GM19023 (cell line): ENCODE measurements around the gene MAP7D3.
"Not testable (repeated sequence)": the region's sequence is repeated elsewhere in the genome, so short reads cannot be mapped to it uniquely, and the experiment has no call there.

Experiments
- ATAC-seq: cut with Tn5 transposase; IDR thresholded peaks from one replicate; pipeline ENCODE4 v1.9.1; 2021; ENCODE audit warnings: mild to moderate bottlenecking, moderate library complexity; ENCODE audit not compliant: unreplicated experiment

The MAP7D3 gene

GRCh38 chrX:136183917-136184316 is 67.3 kb downstream of the MAP7D3 start:
- no peak for ATAC-seq

GRCh38 chrX:136183172-136183571 is 68.0 kb downstream of the MAP7D3 start:
- no peak for ATAC-seq

- no peak for ATAC-seq
Measured at GRCh38 chrX:136182414-136182813, 68.8 kb downstream of the MAP7D3 start.

GRCh38 chrX:136179133-136179532 is 72.1 kb downstream of the MAP7D3 start:
- ATAC-seq: no peak

GRCh38 chrX:136176399-136176825 is 74.8 kb downstream of the MAP7D3 start:
- no peak for ATAC-seq

GRCh38 chrX:136171420-136171819 is 79.8 kb downstream of the MAP7D3 start:
- no peak for ATAC-seq

- ATAC-seq: no peak
Measured at GRCh38 chrX:136170139-136170800, 80.9 kb downstream of the MAP7D3 start.

GRCh38 chrX:136168929-136169735 is 82.1 kb downstream of the MAP7D3 start:
- ATAC-seq: no peak

- ATAC-seq: not testable (repeated sequence)
Measured at GRCh38 chrX:136167989-136168388, 83.2 kb downstream of the MAP7D3 start.

GRCh38 chrX:136166221-136166855 is 84.9 kb downstream of the MAP7D3 start:
- ATAC-seq: no peak

GRCh38 chrX:136165406-136165805 is 85.8 kb downstream of the MAP7D3 start:
- no peak for ATAC-seq

- ATAC-seq: no peak
Measured at GRCh38 chrX:136163689-136164088, 87.5 kb downstream of the MAP7D3 start.
